ENCODE results near the gene SPINT1.

Gene SPINT1

GRCh38 chr15:40879609-40880008 lies 35.8 kb downstream of the SPINT1 start:
- TF ChIP-seq SIN3A (IDR thresholded peaks at IDR 0.05; ENCODE audit: borderline replicate concordance, insufficient read depth, low read length) (no peak), POLR2AphosphoS5 (IDR thresholded peaks at IDR 0.05; ENCODE audit: low read depth, low read length) (no peak), FOXP2 (optimal IDR thresholded peaks at IDR 0.05; ENCODE audit: borderline replicate concordance, extremely low read depth, extremely low read length, insufficient read depth) (no peak), TAF1 (IDR thresholded peaks at IDR 0.05; ENCODE audit: borderline replicate concordance, insufficient read depth, low read length) (no peak), REST (IDR thresholded peaks at IDR 0.05; ENCODE audit: insufficient read depth in 1 of 2, low read depth in 2 of 2, low read length in 2 of 2) (no peak)

DNA sequence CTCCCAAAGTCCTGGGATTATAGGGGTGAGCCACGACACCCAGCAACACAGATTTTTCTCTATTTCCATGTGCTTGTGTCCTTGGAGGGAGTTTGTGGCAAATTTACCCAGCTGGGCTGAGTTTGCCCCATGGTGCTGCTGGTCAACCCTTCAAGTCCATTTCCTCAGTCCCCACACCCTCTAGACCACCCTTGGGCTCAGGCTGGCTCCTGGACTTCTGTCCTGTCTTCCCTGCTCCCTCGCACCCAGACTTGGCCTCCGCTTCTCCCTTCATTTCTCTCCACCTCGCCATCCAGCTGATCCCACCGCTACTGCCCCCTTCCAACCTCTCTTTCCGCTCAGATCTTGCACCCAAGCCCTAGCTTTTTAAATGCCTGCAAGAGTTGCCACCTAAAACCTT lies 37.5 kb downstream of the SPINT1 start:
- TF ChIP-seq TAF1 (IDR thresholded peaks at IDR 0.05; ENCODE audit: borderline replicate concordance, insufficient read depth, low read length) (no peak), POLR2AphosphoS5 (IDR thresholded peaks at IDR 0.05; ENCODE audit: low read depth, low read length) (no peak), REST (IDR thresholded peaks at IDR 0.05; ENCODE audit: insufficient read depth in 1 of 2, low read depth in 2 of 2, low read length in 2 of 2) (no peak), SIN3A (IDR thresholded peaks at IDR 0.05; ENCODE audit: borderline replicate concordance, insufficient read depth, low read length) (no peak), FOXP2 (optimal IDR thresholded peaks at IDR 0.05; ENCODE audit: borderline replicate concordance, extremely low read depth, extremely low read length, insufficient read depth) (no peak)

GRCh38 chr15:40886586-40886985 lies 42.7 kb downstream of the SPINT1 start:
- no peak for TF ChIP-seq TAF1 (IDR thresholded peaks at IDR 0.05; ENCODE audit: borderline replicate concordance, insufficient read depth, low read length)
- TF ChIP-seq FOXP2 (optimal IDR thresholded peaks at IDR 0.05; ENCODE audit: borderline replicate concordance, extremely low read depth, extremely low read length, insufficient read depth), result no peak
- TF ChIP-seq SIN3A (IDR thresholded peaks at IDR 0.05; ENCODE audit: borderline replicate concordance, insufficient read depth, low read length), result no peak
- TF ChIP-seq POLR2AphosphoS5 (IDR thresholded peaks at IDR 0.05; ENCODE audit: low read depth, low read length), result no peak
- no peak for TF ChIP-seq REST (IDR thresholded peaks at IDR 0.05; ENCODE audit: insufficient read depth in 1 of 2, low read depth in 2 of 2, low read length in 2 of 2)

DNA sequence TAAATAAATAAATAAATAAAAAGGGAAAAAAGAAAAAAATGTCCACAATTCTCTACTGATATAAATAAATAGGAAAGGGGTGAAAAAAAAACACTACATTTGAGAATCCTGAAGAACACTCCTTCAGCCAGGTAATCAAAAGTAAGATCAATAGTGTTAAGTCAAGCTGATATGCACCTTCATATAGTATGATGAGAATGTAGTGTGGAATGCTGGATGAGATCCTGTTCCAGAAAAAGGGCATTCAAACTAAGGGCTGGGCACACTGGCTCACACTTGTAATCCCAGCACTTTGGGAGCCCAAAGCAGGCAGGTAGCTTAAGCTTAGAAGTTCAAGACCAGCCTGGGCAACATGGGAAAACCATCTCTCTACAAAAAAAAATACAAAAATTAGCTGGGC lies 45.3 kb downstream of the SPINT1 start:
- no peak for TF ChIP-seq REST (IDR thresholded peaks at IDR 0.05; ENCODE audit: insufficient read depth in 1 of 2, low read depth in 2 of 2, low read length in 2 of 2)
- no peak for TF ChIP-seq FOXP2 (optimal IDR thresholded peaks at IDR 0.05; ENCODE audit: borderline replicate concordance, extremely low read depth, extremely low read length, insufficient read depth)
- TF ChIP-seq TAF1 (IDR thresholded peaks at IDR 0.05; ENCODE audit: borderline replicate concordance, insufficient read depth, low read length), result no peak
- TF ChIP-seq POLR2AphosphoS5 (IDR thresholded peaks at IDR 0.05; ENCODE audit: low read depth, low read length), result no peak
- TF ChIP-seq SIN3A (IDR thresholded peaks at IDR 0.05; ENCODE audit: borderline replicate concordance, insufficient read depth, low read length), result no peak

DNA sequence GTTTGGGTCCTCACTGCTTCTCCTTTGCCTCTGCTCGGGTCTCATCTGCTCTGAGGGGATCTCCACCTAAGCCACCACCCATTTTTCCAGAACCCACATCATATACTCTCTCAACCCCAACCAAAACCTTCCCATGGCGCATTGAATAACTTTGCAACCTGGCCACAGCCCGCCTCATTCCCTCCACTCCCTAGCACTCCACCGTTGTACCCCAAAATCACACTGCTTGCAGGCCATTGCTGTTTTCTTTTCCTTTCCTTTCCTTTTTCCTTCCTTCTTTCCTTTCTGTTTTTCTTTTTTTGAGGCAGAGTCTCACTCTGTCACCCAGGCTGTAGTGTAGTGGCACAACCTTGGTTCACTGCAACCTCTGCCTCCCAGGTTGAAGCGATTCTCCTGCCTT lies 47.3 kb downstream of the SPINT1 start:
- TF ChIP-seq TAF1 (IDR thresholded peaks at IDR 0.05; ENCODE audit: borderline replicate concordance, insufficient read depth, low read length), result no peak
- no peak for TF ChIP-seq FOXP2 (optimal IDR thresholded peaks at IDR 0.05; ENCODE audit: borderline replicate concordance, extremely low read depth, extremely low read length, insufficient read depth)
- TF ChIP-seq REST (IDR thresholded peaks at IDR 0.05; ENCODE audit: insufficient read depth in 1 of 2, low read depth in 2 of 2, low read length in 2 of 2), result no peak
- TF ChIP-seq SIN3A (IDR thresholded peaks at IDR 0.05; ENCODE audit: borderline replicate concordance, insufficient read depth, low read length), result no peak
- TF ChIP-seq POLR2AphosphoS5 (IDR thresholded peaks at IDR 0.05; ENCODE audit: low read depth, low read length), result no peak

All from PFSK-1 (cell line).